Activated CD4-positive, alpha-beta T cell treated with anti-CD3 and anti-CD28 coated beads, Interleukin-2, amount 10 ng/mL, durations not matched to agents 24 days and 14 days (primary cell): ENCODE results near the gene ABHD16A. TPM values are rescaled to one million over a fixed set of nuclear protein-coding genes. Genes with fewer than 3 reads are reported as not detected.
"Not testable (repeated sequence)": the region's sequence is repeated elsewhere in the genome, so short reads cannot be mapped to it uniquely, and the experiment has no call there.

Source experiments
- DNase-seq: peaks from one replicate; pipeline ENCODE4 v3.0.0; 2022
- H3K27ac Mint-ChIP-seq: one replicate; pipeline ENCODE4 v1.8.0; 2022; ENCODE audit warnings: mild to moderate bottlenecking, mixed read lengths
- H3K27me3 Mint-ChIP-seq: one replicate; pipeline ENCODE4 v1.8.0; 2022; ENCODE audit warnings: mixed read lengths
- H3K36me3 Mint-ChIP-seq: one replicate; pipeline ENCODE4 v1.8.0; 2022; ENCODE audit warnings: low read depth, mild to moderate bottlenecking, mixed read lengths
- H3K4me1 Mint-ChIP-seq: one replicate; pipeline ENCODE4 v1.8.0; 2021; ENCODE audit warnings: mixed read lengths
- H3K4me3 Mint-ChIP-seq: one replicate; pipeline ENCODE4 v1.8.0; 2022; ENCODE audit warnings: mild to moderate bottlenecking, moderate library complexity, mixed read lengths
- H3K9me3 Mint-ChIP-seq: one replicate; pipeline ENCODE4 v1.8.0; 2021; ENCODE audit warnings: mixed read lengths
- intact Hi-C: fragments of 100-400 bp; cut with micrococcal nuclease; formaldehyde crosslinking; loops from one replicate; pipeline ENCODE4 v1.15.1; 2023
- total RNA-seq: library from RNA; stranded (reverse); gene quantifications from 2 replicates; pipeline ENCODE4 v1.2.3, GENCODE V29; 2022

Gene ABHD16A
- total RNA-seq, 1 donor from 2014 or later = 44.7 TPM

- no peak overlapping the region for H3K27ac Mint-ChIP-seq
- H3K27me3 Mint-ChIP-seq = peaks cover 11% of the 10 kb centered on the region
- no peaks in the 10 kb centered on the region for H3K9me3 Mint-ChIP-seq
- peaks cover 14% of the 10 kb centered on the region for H3K4me1 Mint-ChIP-seq
- no peaks in the 10 kb centered on the region for H3K36me3 Mint-ChIP-seq
- no peak overlapping the region for H3K4me3 Mint-ChIP-seq
- intact Hi-C loops = no loop called here
- DNase-seq = no peak
Measured at GRCh38 chr6:31713991-31714684, 11.0 kb upstream of the ABHD16A start.

- Mint-ChIP-seq H3K4me3 (no peak overlapping the region), H3K27ac (no peak overlapping the region)
Measured at GRCh38 chr6:31713465-31713864, 10.3 kb upstream of the ABHD16A start.

GRCh38 chr6:31712296-31712695 lies 9.2 kb upstream of the ABHD16A start:
- no peak overlapping the region for H3K27ac Mint-ChIP-seq
- H3K27me3 Mint-ChIP-seq = peaks cover 11% of the 10 kb centered on the region
- H3K36me3 Mint-ChIP-seq = no peaks in the 10 kb centered on the region
- no peak overlapping the region for H3K4me3 Mint-ChIP-seq
- no peak for DNase-seq
- peaks cover 14% of the 10 kb centered on the region for H3K4me1 Mint-ChIP-seq
- no peaks in the 10 kb centered on the region for H3K9me3 Mint-ChIP-seq
- intact Hi-C loops = no loop called here

More at GRCh38 chr6:31713465-31713864, 10.3 kb upstream of the ABHD16A start:
- Mint-ChIP-seq H3K36me3 (no peaks in the 10 kb centered on the region), H3K9me3 (no peaks in the 10 kb centered on the region), H3K4me1 (peaks cover 14% of the 10 kb centered on the region), H3K27me3 (peaks cover 11% of the 10 kb centered on the region)
- intact Hi-C loops = no loop called here
- no peak for DNase-seq

GRCh38 chr6:31711233-31711632 lies 8.1 kb upstream of the ABHD16A start:
- DNase-seq = no peak
- Mint-ChIP-seq H3K36me3 (no peaks in the 10 kb centered on the region), H3K27me3 (peaks cover 11% of the 10 kb centered on the region), H3K27ac (no peak overlapping the region), H3K4me3 (no peak overlapping the region), H3K9me3 (no peaks in the 10 kb centered on the region), H3K4me1 (peaks cover 14% of the 10 kb centered on the region)
- intact Hi-C loops = no loop called here

DNA sequence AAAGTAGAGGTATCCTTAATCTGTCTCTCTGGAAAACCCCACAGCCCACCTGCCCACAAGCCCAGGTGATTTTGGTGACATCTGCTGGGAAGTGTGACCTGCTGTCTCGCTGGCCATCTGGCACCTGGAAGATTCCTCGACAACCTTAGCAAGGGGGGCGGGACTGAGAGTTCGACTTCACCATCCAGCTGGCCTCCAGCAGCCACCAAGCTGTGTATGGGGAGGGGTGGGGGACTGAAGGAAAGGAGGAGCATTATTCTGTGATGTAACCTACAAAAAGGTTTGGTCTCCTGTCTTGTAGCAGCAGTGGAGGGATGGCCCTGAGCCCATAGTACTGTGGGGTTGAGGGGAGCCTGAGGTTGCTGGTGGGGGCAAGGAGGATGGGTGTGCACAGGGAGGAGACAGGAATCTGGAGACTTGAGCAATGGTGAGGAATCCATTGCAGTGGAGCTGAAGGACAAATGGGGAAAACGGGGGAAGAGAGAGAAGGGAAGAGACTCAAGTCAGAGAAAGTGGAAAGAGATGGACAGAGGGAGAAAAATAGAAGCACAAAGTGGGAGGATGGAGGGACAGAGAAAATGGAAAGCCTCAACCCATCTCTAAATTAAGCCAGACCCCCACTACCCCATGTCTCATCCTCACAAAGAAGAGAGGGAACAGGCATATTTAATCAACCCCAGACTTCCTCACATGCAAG lies 7.5 kb upstream of the ABHD16A start:
- intact Hi-C loops = no loop called here
- no peak overlapping the region for H3K4me3 Mint-ChIP-seq

DNA sequence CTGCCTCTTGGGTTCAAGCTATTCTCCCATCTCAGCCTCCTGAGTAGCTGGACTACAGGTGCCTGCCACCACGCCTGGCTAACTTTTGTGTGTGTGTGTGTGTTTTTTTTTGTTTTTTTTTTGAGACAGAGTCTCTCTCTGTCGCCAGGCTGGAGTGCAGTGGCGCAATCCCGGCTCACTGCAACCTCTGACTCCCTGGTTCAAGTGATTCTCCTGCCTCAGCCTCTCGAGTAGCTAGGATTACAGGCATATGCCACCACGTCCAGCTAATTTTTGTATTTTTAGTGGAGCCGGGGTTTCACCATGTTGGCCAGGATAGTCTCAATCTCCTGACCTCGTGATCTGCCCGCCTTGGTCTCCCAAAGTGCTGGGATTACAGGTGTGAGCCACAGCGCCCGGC lies 6.0 kb upstream of the ABHD16A start:
- H3K4me3 Mint-ChIP-seq, intact Hi-C loops, DNase-seq, H3K36me3 Mint-ChIP-seq, H3K27ac Mint-ChIP-seq, H3K9me3 Mint-ChIP-seq: not testable (repeated sequence)
- Mint-ChIP-seq H3K4me1 (peaks cover 14% of the 10 kb centered on the region), H3K27me3 (peaks cover 11% of the 10 kb centered on the region)

More for the DNA sequence above, 7.5 kb upstream of the ABHD16A start:
- H3K27me3 Mint-ChIP-seq = peaks cover 11% of the 10 kb centered on the region
- H3K36me3 Mint-ChIP-seq = no peaks in the 10 kb centered on the region
- no peak for DNase-seq
- H3K27ac Mint-ChIP-seq = no peak overlapping the region
- no peaks in the 10 kb centered on the region for H3K9me3 Mint-ChIP-seq
- H3K4me1 Mint-ChIP-seq = peaks cover 14% of the 10 kb centered on the region

- DNase-seq = no peak
- no peak overlapping the region for H3K27ac Mint-ChIP-seq
- peaks cover 20% of the 10 kb centered on the region for H3K4me1 Mint-ChIP-seq
- H3K36me3 Mint-ChIP-seq = no peaks in the 10 kb centered on the region
- no peak overlapping the region for H3K4me3 Mint-ChIP-seq
- H3K27me3 Mint-ChIP-seq = peaks cover 10% of the 10 kb centered on the region
- intact Hi-C loops = no loop called here
- H3K9me3 Mint-ChIP-seq = no peaks in the 10 kb centered on the region
Measured at GRCh38 chr6:31708224-31708623, 5.1 kb upstream of the ABHD16A start.

DNA sequence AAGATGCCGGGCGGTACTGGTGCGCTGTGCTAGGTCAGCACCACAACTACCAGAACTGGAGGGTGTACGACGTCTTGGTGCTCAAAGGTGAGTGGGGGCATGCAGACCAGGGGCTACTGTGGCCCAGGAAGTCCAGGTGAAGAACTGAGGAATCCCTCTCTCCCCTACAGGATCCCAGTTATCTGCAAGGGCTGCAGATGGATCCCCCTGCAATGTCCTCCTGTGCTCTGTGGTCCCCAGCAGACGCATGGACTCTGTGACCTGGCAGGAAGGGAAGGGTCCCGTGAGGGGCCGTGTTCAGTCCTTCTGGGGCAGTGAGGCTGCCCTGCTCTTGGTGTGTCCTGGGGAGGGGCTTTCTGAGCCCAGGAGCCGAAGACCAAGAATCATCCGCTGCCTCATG lies 4.6 kb upstream of the ABHD16A start:
- Mint-ChIP-seq H3K4me3 (no peak overlapping the region), H3K9me3 (no peaks in the 10 kb centered on the region), H3K27me3 (peaks cover 7% of the 10 kb centered on the region), H3K27ac (no peak overlapping the region), H3K36me3 (peaks cover under 1% of the 10 kb centered on the region), H3K4me1 (peaks cover 21% of the 10 kb centered on the region)
- no peak for DNase-seq
- intact Hi-C loops = no loop called here

GRCh38 chr6:31706599-31706998 lies 3.5 kb upstream of the ABHD16A start, which contains the start of gene LY6G6F:
LY6G6F (plus strand) TSS chr6:31706866; CDS start chr6:31706907, 41 bp downstream.
- Mint-ChIP-seq H3K36me3 (peaks cover 5% of the 10 kb centered on the region), H3K27ac (no peak within 1 kb of the TSS), H3K27me3 (no peaks in the 10 kb centered on the region), H3K9me3 (no peaks in the 10 kb centered on the region), H3K4me1 (peaks cover 22% of the 10 kb centered on the region), H3K4me3 (no peak within 1 kb of the TSS)
- intact Hi-C loops = no loop called here
- DNase-seq = peak; percentile 56

DNA sequence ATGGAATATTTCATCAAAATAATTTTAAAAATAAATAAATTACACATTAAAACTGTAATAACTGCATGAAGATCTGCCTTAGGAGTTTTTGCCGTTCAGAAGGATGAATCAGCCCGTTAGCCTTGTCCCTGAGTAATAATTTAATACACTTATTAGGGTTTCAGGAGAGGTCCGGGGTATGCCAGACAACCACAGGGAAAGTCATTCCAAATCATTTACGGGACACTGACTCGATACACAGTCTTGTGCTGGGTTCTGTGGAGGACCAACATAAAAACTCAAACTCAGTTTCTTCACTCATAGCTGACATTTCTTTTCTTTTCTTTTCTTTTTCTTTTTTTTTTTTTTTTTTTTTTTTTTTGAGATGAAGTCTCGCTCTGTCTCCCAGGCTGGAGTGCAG lies 2.8 kb upstream of the ABHD16A start:
- Mint-ChIP-seq H3K27ac (no peak overlapping the region), H3K9me3 (no peaks in the 10 kb centered on the region), H3K36me3 (peaks cover 5% of the 10 kb centered on the region), H3K4me3 (no peak overlapping the region), H3K4me1 (peaks cover 23% of the 10 kb centered on the region), H3K27me3 (no peaks in the 10 kb centered on the region)
- no peak for DNase-seq
- intact Hi-C loops = no loop called here

DNA sequence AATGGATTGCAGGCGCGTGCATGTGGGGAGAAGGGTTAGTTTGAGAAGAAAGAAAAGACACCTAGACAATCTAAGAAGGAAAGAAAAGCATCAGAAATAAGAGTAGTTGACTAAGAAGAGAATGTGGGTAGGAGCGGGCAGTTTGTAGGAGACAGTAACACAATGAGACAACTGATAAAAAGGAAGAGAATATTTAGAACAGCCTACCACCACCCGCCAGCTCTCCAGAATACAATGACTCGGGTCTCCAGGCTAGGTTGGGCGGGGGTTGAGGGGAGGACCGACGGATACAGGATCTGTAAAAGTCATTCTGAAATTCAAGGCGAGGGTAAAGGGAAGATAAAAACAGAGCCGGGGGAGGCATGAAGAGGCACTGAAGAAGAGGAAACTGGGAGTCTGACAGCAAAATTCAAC lies 712 bp downstream of the ABHD16A start:
- Mint-ChIP-seq H3K9me3 (no peaks in the 10 kb centered on the region), H3K27ac (peak overlapping the region; percentile 99), H3K36me3 (peaks cover 14% of the 10 kb centered on the region), H3K4me3 (peak overlapping the region; percentile 98), H3K4me1 (peaks cover 28% of the 10 kb centered on the region), H3K27me3 (no peaks in the 10 kb centered on the region)
- intact Hi-C loops = loop anchor here (2.0 kb wide), 2 partner anchors 22 to 24 kb away; partner anchors contain the start of gene LY6G5C
- no peak for DNase-seq

DNA sequence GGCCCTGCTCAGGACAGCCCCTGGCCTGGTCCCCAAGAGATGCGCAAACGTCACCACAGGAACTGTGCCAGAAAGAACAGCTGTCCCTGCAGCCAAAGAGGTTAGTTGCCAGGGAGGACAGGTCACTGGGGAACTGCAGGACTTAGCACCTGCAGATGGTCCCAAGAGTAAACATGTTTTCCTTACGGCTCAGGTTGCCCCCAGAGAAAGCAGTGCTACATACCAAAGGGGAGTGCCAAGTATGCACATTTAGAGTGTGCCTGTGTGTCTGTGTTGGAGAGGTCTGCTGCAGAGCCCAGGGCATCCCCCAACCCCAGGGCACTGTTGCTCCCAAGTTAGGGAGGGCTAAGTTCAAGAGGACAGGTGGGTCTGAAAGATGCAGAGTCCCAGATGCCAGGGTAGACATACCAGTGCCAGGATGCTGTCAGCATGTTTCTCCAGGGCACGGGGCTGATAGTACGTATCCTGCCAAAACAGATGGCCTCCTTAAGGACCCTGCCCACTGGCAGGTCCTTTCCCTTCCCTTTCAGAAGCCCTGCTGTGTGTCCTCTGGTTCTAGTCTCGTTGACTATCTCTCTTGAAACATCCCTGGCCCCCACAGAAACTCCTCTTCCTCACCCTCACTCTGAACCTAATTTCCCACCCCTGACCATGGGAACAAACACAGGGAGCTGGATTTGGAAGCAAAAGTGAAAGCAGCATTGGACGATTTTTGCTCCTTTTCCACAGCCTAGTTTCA lies 1.3 kb downstream of the ABHD16A start:
- intact Hi-C loops = loop anchor here (2.0 kb wide), 2 partner anchors 21 to 25 kb away; partner anchors contain the start of gene LY6G5C
- Mint-ChIP-seq H3K27ac (peak overlapping the region; percentile 99), H3K4me1 (peaks cover 30% of the 10 kb centered on the region), H3K27me3 (no peaks in the 10 kb centered on the region), H3K9me3 (no peaks in the 10 kb centered on the region), H3K36me3 (peaks cover 17% of the 10 kb centered on the region), H3K4me3 (peak overlapping the region; percentile 98)
- DNase-seq = no peak

DNA sequence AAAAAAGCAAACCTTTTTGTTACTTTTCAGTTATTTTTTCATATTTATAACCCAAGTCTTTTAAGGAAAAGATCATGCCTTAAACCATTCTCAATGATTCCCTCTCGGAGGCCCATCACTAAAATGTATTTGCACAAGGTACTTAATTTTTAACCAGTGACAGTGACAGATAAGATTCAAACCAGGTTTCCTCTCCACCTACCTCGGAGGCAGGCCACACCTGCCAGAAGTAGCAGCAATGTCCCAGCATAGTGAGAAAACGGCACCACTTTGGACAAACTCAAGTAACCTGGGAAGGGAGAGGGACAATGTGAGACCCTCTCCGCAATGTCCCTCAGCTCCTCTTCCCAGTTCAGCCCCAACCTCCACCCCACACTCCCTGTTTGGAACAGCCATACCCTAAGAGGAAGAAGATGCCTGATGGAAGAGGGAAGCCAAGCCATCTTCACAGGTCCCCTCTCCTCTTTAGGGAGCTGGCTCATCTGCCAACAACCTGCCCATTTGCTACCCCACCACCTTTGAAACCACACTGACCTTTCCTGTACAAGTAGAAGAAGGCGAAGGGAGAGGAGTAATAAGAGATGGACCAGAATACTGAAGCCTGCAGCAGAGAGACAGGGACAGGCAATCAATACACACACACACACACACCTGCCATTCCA lies 2.3 kb downstream of the ABHD16A start:
- intact Hi-C loops = no loop called here
- Mint-ChIP-seq H3K36me3 (peaks cover 23% of the 10 kb centered on the region), H3K4me3 (peak overlapping the region; percentile 98), H3K4me1 (peaks cover 30% of the 10 kb centered on the region), H3K27ac (peak overlapping the region; percentile 10), H3K9me3 (no peaks in the 10 kb centered on the region), H3K27me3 (no peaks in the 10 kb centered on the region)
- no peak for DNase-seq
